Left ventricle myocardium inferior (tissue), 1 donor: ENCODE results near the gene PEX11A. TPM values are rescaled to one million over a fixed set of nuclear protein-coding genes. Genes with fewer than 3 reads are reported as not detected.

ENCODE experiments used
- DNase-seq: peaks from one replicate; pipeline ENCODE4 v3.0.0-alpha.2; 2020
- H3K27ac ChIP-seq: fragments of 200-600 bp; replicated peaks from 2 replicates; pipeline ENCODE4 v1.8.0; 2021
- H3K27me3 ChIP-seq: fragments of 200-600 bp; 2 replicates; pipeline ENCODE4 v1.8.0; 2021; ENCODE audit warnings: low read depth
- H3K36me3 ChIP-seq: fragments of 200-600 bp; 2 replicates; pipeline ENCODE4 v1.8.0; 2021
- H3K4me1 ChIP-seq: fragments of 200-600 bp; 2 replicates; pipeline ENCODE4 v1.8.0; 2021
- H3K4me3 ChIP-seq: fragments of 200-600 bp; 2 replicates; pipeline ENCODE4 v1.8.0; 2021; ENCODE audit warnings: mild to moderate bottlenecking, moderate library complexity
- H3K9me3 ChIP-seq: fragments of 200-600 bp; replicated peaks from 2 replicates; pipeline ENCODE4 v1.8.0; 2021
- intact Hi-C: fragments of 100-400 bp; cut with micrococcal nuclease; formaldehyde crosslinking; loops from one replicate; pipeline ENCODE4 v1.11.0; 2022
- total RNA-seq: library from RNA; stranded (reverse); fragmentation: NEBNext Ultra II Directional; extraction: Animal tissue kit (Norgen Biotek cat#: 25700); gene quantifications from one replicate; pipeline ENCODE4 v1.2.1, GENCODE V29; 2021
- TF ChIP-seq, protein P1 (sequence below): fragments of 200-600 bp; IDR thresholded peaks from 2 replicates; pipeline ENCODE4 v1.8.0; 2021; ENCODE audit warnings: antibody characterized with exemption, mild to moderate bottlenecking, borderline replicate concordance
- donor health status: DM: no; HTN: yes; CAD: no; lungs with severe emphysema.

The PEX11A gene
- total RNA-seq, 1 donor from 2014 or later, result 11.4 TPM

DNA sequence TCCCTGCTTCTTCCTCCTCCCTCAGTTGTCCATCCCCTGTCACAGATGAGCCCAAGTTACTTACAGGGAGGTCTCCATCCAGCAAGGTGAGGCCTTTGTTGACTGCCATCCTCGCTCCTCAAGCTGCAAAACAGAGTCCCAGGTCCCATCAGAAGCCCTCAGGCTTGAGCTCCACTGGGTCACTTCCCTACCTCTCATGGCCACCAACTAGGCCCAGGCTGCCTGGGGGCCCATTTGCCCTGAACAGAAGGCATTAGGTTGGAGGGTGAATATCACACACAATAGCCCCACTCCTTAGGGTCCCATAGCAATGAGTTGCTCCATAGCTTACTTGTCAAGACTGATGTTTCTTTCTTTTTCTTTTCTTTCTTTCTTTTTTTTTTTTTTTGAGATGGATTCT lies 13.2 kb downstream of the PEX11A start:
- no peak overlapping the region for H3K4me3 ChIP-seq
- no peaks in the 10 kb centered on the region for H3K27me3 ChIP-seq
- no peak overlapping the region for H3K27ac ChIP-seq
- TF ChIP-seq, protein P1, sequence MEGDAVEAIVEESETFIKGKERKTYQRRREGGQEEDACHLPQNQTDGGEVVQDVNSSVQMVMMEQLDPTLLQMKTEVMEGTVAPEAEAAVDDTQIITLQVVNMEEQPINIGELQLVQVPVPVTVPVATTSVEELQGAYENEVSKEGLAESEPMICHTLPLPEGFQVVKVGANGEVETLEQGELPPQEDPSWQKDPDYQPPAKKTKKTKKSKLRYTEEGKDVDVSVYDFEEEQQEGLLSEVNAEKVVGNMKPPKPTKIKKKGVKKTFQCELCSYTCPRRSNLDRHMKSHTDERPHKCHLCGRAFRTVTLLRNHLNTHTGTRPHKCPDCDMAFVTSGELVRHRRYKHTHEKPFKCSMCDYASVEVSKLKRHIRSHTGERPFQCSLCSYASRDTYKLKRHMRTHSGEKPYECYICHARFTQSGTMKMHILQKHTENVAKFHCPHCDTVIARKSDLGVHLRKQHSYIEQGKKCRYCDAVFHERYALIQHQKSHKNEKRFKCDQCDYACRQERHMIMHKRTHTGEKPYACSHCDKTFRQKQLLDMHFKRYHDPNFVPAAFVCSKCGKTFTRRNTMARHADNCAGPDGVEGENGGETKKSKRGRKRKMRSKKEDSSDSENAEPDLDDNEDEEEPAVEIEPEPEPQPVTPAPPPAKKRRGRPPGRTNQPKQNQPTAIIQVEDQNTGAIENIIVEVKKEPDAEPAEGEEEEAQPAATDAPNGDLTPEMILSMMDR, result no peak
- DNase-seq, result no peak
- no peaks in the 10 kb centered on the region for H3K36me3 ChIP-seq
- intact Hi-C loops, result no loop called here
- H3K4me1 ChIP-seq, result peaks cover 34% of the 10 kb centered on the region
- H3K9me3 ChIP-seq, result no peaks in the 10 kb centered on the region

GRCh38 chr15:89675606-89676005 lies 14.9 kb downstream of the PEX11A start:
- TF ChIP-seq, protein P1, result no peak
- no peaks in the 10 kb centered on the region for H3K36me3 ChIP-seq
- intact Hi-C loops, result no loop called here

DNA sequence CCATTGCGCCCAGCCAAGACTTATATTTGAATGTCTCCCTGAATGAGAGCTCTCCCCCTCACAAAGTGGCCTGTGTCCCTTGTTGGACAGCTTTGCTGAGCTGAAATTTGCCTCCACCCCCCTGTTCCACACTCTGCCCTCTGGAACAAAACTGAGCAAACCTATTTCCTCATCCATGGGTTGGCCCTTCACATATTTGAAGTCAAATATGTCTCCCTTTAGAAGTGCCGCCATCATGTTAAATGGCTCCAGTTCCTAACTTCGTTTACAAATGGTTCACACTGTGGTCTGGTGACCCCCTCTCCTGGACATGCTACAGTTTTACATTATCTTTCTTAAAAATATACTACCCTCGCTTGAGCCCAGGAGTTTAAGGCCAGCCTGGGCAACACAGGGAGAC lies 16.0 kb downstream of the PEX11A start:
- H3K4me1 ChIP-seq, result peaks cover 5% of the 10 kb centered on the region
- no peak overlapping the region for H3K27ac ChIP-seq
- no peaks in the 10 kb centered on the region for H3K27me3 ChIP-seq
- intact Hi-C loops, result no loop called here
- no peak for DNase-seq
- H3K9me3 ChIP-seq, result no peaks in the 10 kb centered on the region
- TF ChIP-seq, protein P1, result no peak
- H3K4me3 ChIP-seq, result no peak overlapping the region
- H3K36me3 ChIP-seq, result no peaks in the 10 kb centered on the region

More at GRCh38 chr15:89675606-89676005, 14.9 kb downstream of the PEX11A start:
- peaks cover 16% of the 10 kb centered on the region for H3K4me1 ChIP-seq
- H3K27me3 ChIP-seq, result no peaks in the 10 kb centered on the region
- H3K9me3 ChIP-seq, result no peaks in the 10 kb centered on the region
- H3K27ac ChIP-seq, result no peak overlapping the region
- H3K4me3 ChIP-seq, result no peak overlapping the region
- DNase-seq, result no peak

GRCh38 chr15:89673165-89673512 lies 17.4 kb downstream of the PEX11A start:
- Histone ChIP-seq H3K27ac (no peak overlapping the region), H3K36me3 (no peaks in the 10 kb centered on the region), H3K27me3 (no peaks in the 10 kb centered on the region), H3K4me3 (no peak overlapping the region), H3K9me3 (no peaks in the 10 kb centered on the region), H3K4me1 (no peaks in the 10 kb centered on the region)
- intact Hi-C loops, result no loop called here
- TF ChIP-seq, protein P1, result peak; percentile 37
- DNase-seq, result no peak

DNA sequence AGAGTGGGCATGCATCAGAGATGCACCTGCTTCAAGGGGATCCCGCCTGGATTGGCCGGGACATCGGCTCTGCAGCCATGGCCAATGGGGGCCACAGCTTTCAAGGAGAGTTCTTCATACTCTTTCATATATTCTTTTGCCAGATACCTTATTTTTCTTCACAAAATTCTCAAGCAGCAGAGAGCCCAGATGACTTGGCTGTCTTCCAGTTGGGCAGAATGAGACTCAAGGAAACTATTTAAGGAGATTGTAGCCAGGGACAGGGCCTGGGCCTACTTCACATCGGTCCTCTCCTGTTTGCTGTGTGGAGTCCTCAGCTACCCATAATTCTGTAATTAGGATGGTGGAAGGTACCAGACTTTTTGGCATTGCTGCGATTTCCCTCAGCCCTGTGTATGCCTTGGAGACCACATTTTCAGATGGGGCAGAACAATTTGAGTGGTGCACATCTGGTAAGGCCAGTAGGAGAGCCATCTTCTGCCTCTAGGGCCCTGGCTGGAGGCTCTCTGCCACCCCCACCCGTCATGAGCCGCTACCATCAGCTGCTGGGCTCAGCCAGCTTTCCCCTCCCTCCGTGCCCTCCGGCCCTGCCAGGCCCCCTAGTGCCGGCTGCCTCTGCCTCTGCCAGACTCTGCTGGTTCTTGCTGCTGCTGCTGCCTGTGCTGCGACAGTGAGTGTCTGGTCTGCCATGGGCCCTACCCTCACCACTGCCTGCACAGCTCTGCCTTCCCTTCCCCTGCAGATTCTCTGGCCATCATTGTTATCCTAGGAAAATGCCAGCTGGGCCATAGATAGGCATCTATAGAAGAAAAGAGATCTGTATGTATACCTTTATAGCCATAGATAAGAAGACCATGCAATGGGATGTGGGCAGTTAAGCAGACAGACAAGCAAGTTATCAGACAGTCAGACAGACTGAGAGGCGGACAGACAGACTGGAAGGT lies 18.1 kb downstream of the PEX11A start:
- Histone ChIP-seq H3K4me1 (no peaks in the 10 kb centered on the region), H3K27me3 (no peaks in the 10 kb centered on the region), H3K27ac (no peak overlapping the region), H3K9me3 (no peaks in the 10 kb centered on the region), H3K36me3 (no peaks in the 10 kb centered on the region), H3K4me3 (no peak overlapping the region)
- TF ChIP-seq, protein P1, result no peak
- intact Hi-C loops, result no loop called here
- DNase-seq, result no peak
